ENCODE data around the gene GRIK4.
"Not testable (repeated sequence)": the region's sequence is repeated elsewhere in the genome, so short reads cannot be mapped to it uniquely, and the experiment has no call there.

The GRIK4 gene

GRCh38 chr11:120974965-120975364 is 463.4 kb downstream of the GRIK4 start:
- DNase-seq = no peak

GRCh38 chr11:120977266-120978137 is 466.0 kb downstream of the GRIK4 start:
- no peak for DNase-seq

GRCh38 chr11:120978701-120979100 is 467.2 kb downstream of the GRIK4 start:
- DNase-seq = no peak

DNA sequence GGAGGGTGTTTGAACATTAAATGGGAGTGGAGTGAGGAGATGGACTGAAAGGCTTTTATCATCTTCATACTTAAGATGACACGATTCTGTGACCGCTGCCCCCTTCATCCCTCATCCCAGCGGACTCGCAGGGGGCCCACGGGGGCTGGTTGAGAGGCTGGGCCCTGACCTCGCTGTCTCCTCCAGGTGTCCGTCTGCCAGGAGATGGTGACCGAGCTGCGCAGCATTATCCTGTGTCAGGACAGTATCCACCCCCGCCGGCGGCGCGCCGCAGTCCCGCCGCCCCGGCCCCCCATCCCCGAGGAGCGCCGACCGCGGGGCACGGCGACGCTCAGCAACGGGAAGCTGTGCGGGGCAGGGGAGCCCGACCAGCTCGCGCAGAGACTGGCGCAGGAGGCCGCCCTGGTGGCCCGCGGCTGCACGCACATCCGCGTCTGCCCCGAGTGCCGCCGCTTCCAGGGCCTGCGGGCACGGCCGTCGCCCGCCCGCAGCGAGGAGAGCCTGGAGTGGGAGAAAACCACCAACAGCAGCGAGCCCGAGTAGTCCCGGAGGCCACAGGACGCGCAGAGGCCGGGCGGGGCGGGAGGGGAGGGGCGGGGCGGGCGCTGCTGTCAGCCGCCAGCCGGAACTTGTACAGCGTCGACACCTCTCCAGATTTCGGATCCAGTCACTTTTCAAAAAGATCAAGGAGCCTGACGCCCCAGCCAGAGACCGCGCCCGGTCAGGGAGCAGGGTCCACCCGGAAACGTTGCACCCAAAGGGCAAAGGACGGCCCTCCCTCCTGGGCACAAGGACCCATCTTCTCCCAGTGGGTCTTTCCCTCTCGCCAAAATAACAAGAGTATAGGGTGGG is 474.4 kb downstream of the GRIK4 start:
- peak in 2 of 4 experiments; percentile 31 to 42 for DNase-seq

GRCh38 chr11:120988603-120989002 is 477.1 kb downstream of the GRIK4 start:
- DNase-seq = no peak

- DNase-seq = no peak
Observed at GRCh38 chr11:120991830-120992686, 480.5 kb downstream of the GRIK4 start.

GRCh38 chr11:120994091-120994859 is 482.7 kb downstream of the GRIK4 start:
- DNase-seq = no peak

DNA sequence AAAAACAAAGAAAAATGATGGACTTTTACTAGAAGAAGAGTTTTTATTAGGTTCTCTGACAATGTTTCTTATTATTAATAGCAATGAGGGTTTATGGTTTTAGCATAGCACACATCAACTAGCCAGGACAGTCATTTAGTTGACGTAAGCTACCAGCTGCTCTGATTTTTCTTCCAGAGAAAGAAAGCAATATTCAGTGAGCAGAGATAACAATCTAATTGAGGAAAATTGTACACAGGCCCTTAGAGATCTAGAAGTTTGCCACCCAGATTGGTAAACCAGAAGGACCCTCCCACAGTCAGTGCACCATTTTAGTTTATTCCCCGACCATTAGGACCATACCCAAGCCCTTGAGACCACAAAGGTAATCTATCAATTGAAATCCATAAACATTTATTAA is 483.6 kb downstream of the GRIK4 start:
- DNase-seq = no peak

DNA sequence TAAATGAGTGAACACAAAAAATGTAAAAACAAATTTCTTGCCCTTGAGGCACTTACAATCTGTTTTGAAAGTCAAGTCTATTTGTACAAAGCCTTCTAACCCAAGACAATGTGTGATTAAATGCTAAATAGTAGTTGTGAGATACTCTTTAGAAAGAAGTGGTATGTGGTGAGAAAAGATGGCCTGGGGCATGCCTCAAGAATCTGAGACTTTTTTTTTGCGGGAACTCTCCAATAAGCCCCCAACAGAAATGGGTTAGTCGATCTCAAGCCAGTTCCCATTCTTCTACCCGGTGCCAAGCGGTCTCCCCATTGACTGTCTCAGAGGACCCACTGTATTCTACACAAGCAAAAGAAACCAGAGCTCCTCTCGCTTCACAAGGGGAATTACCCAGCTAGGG is 485.4 kb downstream of the GRIK4 start:
- DNase-seq = no peak

DNA sequence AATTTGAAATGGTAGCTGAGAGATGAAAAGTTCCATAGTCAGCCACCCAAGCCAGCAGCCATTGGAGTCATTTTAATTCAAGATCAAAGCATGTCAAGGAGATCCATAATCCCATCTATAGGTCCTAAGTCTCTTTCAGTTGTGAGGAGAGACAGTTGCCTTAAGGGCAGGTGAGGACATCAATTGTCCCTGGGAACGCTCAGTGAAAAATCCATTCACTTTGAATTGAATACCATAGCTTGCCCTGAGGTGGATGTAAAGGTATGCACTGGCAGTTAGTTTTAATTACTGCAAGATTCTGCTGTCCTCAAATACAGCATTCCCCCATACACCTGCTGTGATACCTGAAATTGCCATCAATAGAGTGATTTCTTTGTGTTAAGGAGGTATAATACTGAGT is 487.0 kb downstream of the GRIK4 start:
- no peak for DNase-seq

GRCh38 chr11:121004206-121004840 is 492.8 kb downstream of the GRIK4 start:
- no peak for DNase-seq

- no peak for DNase-seq
Observed at GRCh38 chr11:121006922-121007321, 495.4 kb downstream of the GRIK4 start.

DNA sequence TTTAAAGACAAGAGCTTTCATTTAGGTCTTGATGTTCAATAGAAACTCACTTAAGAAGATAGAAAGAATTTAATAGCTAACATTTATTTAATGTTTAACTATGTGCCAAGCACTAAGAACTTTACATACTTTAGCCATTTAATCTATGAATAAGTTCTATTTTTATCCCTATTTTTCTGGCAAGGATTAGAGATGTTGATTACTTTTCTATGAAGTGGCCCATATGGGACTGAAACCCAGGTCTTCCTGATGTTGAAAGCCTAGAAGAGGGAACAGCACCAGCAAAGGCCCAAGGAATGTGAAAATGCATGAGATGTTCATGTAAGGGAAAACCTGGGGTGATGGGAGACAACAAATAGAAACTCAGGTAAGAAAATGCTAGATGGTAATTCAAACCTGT is 497.0 kb downstream of the GRIK4 start:
- no peak for DNase-seq

DNA sequence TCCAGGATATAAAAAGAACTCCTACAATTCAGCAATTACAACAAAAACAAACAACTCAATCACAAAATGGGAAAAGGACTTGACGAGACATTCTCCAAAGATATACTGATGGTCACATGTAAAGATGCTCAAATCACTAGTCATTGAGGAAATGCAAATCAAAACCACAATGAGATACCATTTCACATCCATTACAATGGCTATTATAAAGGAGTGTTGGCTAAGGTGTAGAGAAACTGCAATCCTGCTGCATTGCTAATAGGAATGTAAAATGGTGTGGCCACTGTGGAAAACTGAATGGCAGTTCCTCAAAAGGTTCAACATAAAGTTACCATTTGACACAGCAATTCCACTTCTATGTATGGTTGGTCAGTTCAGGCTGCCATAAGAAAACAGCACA is 500.5 kb downstream of the GRIK4 start:
- DNase-seq = no peak

DNA sequence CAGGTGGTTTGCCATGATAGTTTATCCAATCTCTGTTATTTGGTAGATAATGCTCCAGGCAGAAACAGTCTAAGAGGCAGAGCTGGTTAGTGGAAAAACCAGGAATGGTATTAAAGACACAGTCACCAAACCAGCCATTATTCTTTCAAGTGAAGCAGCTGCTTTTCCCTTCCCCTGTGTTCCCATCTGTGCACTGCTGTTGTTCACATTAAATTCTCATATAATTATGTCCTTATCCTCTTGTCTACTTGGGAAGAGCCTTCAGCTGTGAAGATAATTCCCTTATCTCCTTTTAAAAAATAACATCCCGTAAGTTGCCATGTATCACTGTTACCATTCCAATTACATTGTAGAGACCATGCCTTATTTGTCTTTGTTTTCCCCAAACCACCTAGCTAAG is 507.2 kb downstream of the GRIK4 start:
- no peak for DNase-seq

GRCh38 chr11:121021718-121022117 is 510.2 kb downstream of the GRIK4 start:
- not testable (repeated sequence) for DNase-seq

DNA sequence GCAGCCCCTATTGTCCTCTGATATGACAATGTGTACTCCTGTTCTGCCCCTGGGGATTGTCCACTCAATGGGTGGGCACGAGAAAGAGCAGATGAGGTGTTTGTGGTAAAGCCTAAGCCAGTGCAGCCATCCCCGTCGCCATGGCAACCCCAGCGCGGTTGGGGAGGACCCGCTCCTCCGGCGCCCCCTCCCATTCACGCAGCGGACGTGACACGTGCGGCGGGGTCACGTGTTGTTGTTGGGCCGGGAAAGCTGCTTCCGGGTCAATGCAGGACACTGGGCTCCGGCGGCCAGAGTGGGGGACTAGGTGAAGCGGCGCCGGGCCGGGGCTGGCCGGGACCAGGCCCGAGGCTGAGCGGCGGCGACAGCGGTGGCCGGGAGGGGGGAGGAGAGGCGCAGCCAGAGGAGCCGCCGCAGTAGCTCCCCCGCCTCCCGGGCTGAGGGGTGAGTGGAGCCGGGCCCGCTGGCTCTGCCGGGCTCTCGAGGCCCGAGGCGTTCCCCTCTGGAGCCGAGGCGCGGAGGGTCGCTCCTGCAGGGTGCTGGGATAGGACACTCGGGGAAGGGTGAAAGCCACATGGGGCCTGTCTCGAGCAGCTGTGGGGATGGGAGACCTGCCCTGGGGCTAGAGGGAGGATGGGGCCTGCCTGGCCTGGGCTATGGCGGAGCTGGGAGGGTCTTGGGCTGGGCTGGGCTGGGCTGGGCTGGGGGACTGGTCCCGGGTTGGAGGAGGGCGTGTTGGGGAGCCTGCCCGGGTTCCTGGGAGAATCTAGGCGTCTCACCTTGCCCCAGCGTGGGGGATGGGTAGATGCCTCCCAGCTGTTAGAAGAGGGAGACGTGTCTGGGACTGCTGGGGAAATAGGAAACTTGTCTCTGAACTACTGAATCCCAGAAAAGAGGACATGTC is 512.6 kb downstream of the GRIK4 start, which contains the start of gene TBCEL:
Gene TBCEL (plus strand): TSS at position 255 of the 904 bp plus-strand sequence. CDS start 21,589 bp downstream, outside the sequence.
- DNase-seq = peak; percentile 42 to 83 (median 65)

DNA sequence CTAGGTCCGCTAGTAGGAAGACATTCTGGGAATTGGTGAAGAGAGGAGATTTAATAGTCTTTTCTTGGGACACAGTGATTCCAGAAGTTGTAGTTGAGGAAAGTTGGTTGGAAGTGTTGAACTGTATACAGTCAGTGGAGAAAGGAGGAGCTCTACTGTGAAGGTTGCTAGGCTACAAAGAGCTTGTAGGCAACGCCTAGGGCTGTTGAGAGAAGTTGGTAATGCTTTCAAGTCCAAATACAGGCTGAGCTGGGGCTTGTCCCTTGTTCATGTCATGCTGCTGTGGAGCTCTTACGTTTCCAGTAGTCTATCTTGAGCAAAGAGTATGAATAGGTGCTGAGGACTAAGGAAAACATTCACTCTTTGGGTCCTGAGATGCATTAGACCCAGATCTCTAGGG is 513.4 kb downstream of the GRIK4 start:
- no peak for DNase-seq

- no peak for DNase-seq
Observed at GRCh38 chr11:121029153-121029552, 517.6 kb downstream of the GRIK4 start.

GRCh38 chr11:121029813-121030445 is 518.4 kb downstream of the GRIK4 start:
- DNase-seq = no peak

Data from activated naive CD4-positive, alpha-beta T cell (primary cell).